Central memory CD4-positive, alpha-beta T cell (primary cell): Measurements from ENCODE around the gene WWOX.

Experiments used
- DNase-seq: peaks from one replicate; pipeline ENCODE4 v3.0.0; 2022

WWOX gene

DNA sequence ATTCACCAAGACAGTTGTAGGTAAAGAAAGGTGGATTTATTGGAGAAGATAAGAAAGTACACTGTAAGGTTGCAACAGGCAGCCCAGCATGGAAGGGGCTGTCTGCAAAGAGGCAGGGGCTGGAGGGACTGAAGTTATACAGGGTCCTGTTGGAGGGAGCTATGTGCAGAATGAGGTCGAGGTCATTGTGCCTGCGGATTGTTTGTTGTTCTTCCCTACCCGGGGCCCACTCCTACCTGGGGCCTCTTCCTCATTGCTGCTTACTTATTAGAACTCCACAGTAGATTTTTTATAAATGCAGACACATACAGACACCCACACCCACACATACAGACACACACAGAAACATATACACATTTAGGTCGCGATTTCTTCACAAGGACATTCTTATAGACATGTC, 1034.8 kb downstream of the WWOX start:
- DNase-seq = no peak

- DNase-seq = no peak
These were observed 1037.5 kb downstream of the WWOX start for GRCh38 chr16:79136955-79137354.

- DNase-seq = no peak
These were observed 1038.0 kb downstream of the WWOX start for GRCh38 chr16:79137426-79137939.

GRCh38 chr16:79139799-79140198, 1040.3 kb downstream of the WWOX start:
- DNase-seq = no peak

GRCh38 chr16:79143026-79143425, 1043.6 kb downstream of the WWOX start:
- no peak for DNase-seq

DNA sequence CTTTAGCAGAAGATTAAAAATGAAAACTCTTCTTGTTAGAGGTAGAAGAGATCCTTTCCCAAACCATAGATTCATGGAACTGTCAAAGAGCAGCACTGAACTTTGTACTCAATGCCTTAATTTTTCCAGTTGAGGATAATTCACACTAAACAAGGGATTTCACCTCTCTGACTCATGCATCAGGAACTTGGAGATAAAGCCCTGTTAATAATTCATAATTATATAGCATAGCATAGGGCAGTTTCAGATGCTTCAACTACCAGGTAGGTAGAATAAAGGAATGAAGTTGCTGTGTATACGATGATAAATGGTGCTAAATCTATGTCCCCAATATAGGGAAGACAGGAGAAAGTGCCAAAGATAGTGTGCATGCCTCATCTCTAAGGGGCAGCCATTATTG, 1050.7 kb downstream of the WWOX start:
- no peak for DNase-seq

GRCh38 chr16:79150632-79151310, 1051.3 kb downstream of the WWOX start:
- DNase-seq = no peak

GRCh38 chr16:79154086-79154485, 1054.6 kb downstream of the WWOX start:
- no peak for DNase-seq

DNA sequence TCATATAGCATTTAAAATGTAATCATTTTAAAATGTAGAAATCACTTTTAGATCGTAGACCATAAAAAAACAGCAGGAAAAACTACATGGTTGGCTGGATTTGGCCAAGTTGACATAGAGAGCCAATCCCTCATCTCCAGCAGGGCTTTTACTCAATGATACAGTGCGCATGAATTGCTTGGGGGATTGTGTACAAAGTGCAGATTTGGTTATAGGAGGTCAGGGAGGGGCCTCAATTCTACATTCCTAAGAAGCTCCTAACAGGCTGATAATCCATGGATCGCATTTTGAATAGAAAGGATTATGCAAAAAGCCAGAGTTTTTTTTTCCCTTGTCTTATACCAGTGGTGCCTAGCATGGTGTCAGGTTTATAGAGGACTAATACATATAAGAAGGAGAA, 1056.0 kb downstream of the WWOX start:
- no peak for DNase-seq

DNA sequence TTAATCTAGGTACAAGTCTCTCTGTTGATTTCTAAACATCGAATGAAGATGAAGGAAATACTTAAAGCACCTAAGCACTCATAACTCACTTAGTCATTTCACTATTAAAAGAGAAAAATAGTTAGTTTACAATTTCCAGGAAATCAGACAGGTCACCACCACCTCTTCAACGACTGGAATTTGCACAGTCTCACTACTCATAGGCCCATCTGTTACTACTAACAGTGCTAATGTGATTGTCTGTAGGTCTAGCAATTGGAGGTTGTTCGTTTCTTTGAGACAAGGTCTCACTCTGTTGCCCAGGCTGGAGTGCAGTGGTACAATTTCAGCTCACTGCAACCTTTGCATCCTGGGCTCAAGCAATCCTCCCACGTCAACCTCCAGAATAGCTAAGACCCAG, 1056.5 kb downstream of the WWOX start:
- no peak for DNase-seq

- no peak for DNase-seq
These were observed 1057.3 kb downstream of the WWOX start for GRCh38 chr16:79156761-79157160.

DNA sequence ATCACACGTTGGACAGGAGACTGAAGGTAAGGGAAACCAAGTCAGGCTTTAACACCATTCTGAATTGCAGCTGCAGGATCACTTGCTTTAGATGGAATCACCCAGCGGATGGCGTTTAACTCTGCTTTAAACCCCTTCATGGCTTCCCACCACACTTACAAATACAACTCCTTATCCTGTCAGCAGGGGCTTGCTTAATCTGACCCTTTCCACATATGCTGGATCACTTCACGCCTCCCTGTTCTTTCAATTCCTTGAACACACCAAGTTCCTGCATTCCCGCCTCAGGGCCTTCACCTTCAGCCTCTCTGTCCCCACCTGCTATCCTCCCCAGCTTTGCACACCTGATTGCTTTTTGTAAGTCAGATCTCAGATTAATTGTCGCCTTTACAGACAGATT, 1058.9 kb downstream of the WWOX start:
- no peak for DNase-seq

DNA sequence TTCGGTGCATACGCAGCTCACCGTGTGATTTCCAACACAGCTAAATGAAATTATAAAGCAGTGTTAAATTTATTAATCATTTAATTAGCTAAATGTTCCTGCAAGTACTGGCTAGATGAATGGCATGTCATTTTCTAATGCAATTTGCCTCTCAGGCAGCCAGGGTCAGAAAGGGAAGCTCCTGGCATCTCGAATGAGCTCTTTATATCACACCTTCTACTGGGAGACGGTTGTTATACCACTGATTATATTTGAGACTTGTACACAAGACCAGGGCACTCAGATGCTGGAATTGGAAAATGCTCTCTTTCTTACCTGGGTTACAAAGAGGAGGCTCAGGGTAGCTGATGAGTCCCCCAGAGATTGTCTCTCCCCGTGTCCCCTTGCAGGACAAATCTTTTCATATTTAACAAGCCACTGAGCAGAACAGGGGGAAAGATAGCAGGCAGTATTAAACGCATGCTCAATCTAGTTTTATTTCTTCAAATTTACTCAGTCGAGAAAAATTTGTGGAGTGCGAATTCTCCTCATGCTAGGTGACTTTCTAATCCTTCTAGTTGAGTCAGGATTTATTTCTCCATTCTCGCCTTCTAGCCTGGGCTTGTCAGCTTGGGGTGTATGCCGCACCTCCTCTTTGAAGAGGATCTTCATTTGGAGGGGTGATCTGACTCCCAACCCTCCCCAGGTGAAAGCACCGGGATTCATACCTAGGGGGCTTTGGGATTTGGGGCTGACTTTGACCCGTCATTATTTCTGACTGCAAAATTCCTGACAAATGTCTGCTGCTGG, 1060.0 kb downstream of the WWOX start:
- no peak for DNase-seq

GRCh38 chr16:79162977-79163376, 1063.5 kb downstream of the WWOX start:
- DNase-seq = no peak

- DNase-seq = no peak
These were observed 1064.4 kb downstream of the WWOX start for GRCh38 chr16:79163691-79164387.

- no peak for DNase-seq
These were observed 1065.0 kb downstream of the WWOX start for GRCh38 chr16:79164388-79164995.

- DNase-seq = no peak
These were observed 1065.6 kb downstream of the WWOX start for GRCh38 chr16:79165079-79165478.

DNA sequence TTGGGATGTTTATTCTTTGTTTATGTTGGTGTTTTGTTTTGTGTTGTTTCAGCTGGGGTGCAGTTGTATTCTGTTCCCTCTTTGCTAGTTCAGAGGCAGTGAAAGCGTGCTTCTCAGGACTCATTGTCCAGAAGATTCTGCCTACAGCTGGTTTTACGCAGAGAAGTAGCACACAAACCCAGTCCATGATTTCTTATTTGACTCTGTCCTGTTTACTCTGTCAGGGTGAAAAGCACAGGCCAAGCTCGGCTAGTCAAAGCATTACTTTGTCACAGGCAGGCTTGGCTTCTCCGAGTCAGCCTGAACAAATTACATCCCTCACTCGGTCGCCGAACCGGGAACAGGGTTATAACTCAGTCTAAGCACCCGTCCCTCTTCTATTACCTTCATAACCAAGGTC, 1066.1 kb downstream of the WWOX start:
- no peak for DNase-seq

DNA sequence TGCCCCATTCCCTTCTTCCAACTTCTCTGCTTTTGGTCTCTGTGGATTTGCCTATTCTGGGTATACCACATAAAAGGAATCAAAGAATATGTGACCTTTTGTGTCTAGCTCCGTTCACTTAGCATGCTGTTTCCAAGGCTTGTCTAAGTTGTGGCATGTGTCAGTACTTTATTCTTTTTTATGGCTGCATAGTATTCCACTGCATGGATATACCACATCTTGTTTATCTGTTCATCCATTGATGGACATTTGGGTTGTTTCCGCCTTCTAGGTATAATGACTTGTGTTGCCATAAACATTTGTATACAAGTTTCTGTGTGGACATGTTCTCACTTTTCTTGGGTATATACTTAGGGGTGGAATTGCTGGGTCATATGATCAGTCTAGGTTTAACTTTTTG, 1068.4 kb downstream of the WWOX start:
- no peak for DNase-seq

- DNase-seq = no peak
These were observed 1068.9 kb downstream of the WWOX start for GRCh38 chr16:79168321-79168720.

GRCh38 chr16:79169239-79169638, 1069.8 kb downstream of the WWOX start:
- DNase-seq = no peak

DNA sequence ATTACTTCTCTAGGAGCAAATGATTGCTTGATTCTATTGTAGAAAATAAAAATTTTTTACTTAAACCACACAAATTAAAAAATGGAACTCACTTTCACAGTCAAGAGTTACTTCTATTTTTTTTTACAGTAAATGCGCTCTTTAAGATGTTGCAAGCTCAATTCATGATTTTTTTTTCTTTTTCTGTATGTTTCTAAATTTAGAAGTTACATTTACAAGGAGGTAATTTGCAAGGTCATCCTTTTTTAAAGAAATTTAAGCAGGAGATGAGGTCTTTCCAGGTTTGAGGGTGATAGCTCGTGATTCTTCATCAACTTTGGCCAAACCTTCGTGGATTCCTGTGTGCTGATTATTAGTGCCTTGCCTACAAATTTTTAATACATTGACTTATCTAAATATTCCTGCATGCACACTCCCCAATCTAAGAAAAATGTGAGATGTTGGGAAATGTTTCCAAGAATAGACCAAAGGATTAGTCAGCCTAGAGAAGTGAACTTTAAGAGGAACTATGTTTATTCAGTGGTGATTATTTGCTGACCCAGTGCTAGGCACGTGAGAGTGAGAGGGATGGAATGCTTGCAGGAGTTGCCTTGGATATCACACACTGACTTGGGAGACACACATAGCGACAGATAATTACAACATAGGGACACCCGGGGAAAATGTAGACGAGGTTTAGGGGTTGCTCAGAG, 1071.2 kb downstream of the WWOX start:
- DNase-seq = no peak

DNA sequence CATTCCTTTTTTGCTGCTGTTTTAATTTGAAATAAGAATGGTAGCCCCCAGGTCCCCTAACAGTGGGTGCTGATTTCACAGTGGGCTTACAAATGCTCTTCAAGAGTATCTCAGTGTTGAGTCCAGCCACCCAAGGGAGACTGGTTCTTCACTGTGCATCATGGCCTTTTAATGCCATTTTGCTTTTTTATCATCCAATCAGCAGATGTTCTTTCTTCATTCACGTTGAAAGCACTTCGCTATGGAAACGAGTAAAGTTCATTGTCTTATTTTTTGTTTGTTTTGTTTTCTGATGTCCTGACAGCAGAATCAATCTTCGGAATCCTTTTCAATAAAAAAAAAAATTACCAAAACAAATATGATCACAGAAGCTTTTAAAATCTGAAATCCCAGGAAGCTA, 1072.0 kb downstream of the WWOX start:
- no peak for DNase-seq
